Stimulated activated CD8-positive, alpha-beta memory T cell treated with anti-CD3 and anti-CD28 coated beads, Interleukin-15, amount 100 ng/mL, for 48 hours (primary cell): Measurements from ENCODE around the gene EFL1.

ENCODE experiments used
- DNase-seq, 2 donors: peaks; one replicate each; pipeline ENCODE4 v3.0.0-alpha.2; 2020; ENCODE audit warnings: low read depth in 2 of 2

EFL1 gene

GRCh38 chr15:82159922-82160321 is 102.6 kb downstream of the EFL1 start:
- DNase-seq: no peak

- no peak for DNase-seq
These were observed 103.7 kb downstream of the EFL1 start for GRCh38 chr15:82158811-82159210.

GRCh38 chr15:82150645-82151044 is 111.9 kb downstream of the EFL1 start:
- no peak for DNase-seq

GRCh38 chr15:82146990-82147461 is 115.5 kb downstream of the EFL1 start:
- DNase-seq: no peak

GRCh38 chr15:82146576-82146975 is 116.0 kb downstream of the EFL1 start:
- DNase-seq: no peak

- no peak for DNase-seq
These were observed 118.8 kb downstream of the EFL1 start for GRCh38 chr15:82143390-82144385.

GRCh38 chr15:82140886-82141285 is 121.6 kb downstream of the EFL1 start:
- no peak for DNase-seq

GRCh38 chr15:82139823-82140268 is 122.7 kb downstream of the EFL1 start:
- no peak for DNase-seq

- DNase-seq: no peak
These were observed 124.2 kb downstream of the EFL1 start for GRCh38 chr15:82138306-82138705.

- no peak for DNase-seq
These were observed 125.3 kb downstream of the EFL1 start for GRCh38 chr15:82137261-82137660.

- DNase-seq: no peak
These were observed 126.4 kb downstream of the EFL1 start for GRCh38 chr15:82136120-82136519.

GRCh38 chr15:82135638-82136037 is 126.9 kb downstream of the EFL1 start:
- DNase-seq: no peak

GRCh38 chr15:82134461-82134860 is 128.1 kb downstream of the EFL1 start:
- DNase-seq: no peak

GRCh38 chr15:82133251-82133650 is 129.3 kb downstream of the EFL1 start:
- no peak for DNase-seq

GRCh38 chr15:82132742-82133141 is 129.8 kb downstream of the EFL1 start:
- no peak for DNase-seq

- DNase-seq: no peak
These were observed 130.4 kb downstream of the EFL1 start for GRCh38 chr15:82132096-82132495.

- no peak for DNase-seq
These were observed 132.3 kb downstream of the EFL1 start for GRCh38 chr15:82130248-82130647.

- DNase-seq: no peak
These were observed 132.8 kb downstream of the EFL1 start for GRCh38 chr15:82129761-82130160.

- DNase-seq: no peak
These were observed 133.3 kb downstream of the EFL1 start for GRCh38 chr15:82129149-82129692.

- DNase-seq: no peak
These were observed 134.0 kb downstream of the EFL1 start for GRCh38 chr15:82128401-82129148.

- no peak for DNase-seq
These were observed 135.0 kb downstream of the EFL1 start for GRCh38 chr15:82127581-82127980.

GRCh38 chr15:82126346-82126745 is 136.2 kb downstream of the EFL1 start:
- no peak for DNase-seq
